HuH-7 (cell line): ENCODE data around the gene RUNDC3A.
"Not testable (repeated sequence)": the region's sequence is repeated elsewhere in the genome, so short reads cannot be mapped to it uniquely, and the experiment has no call there.

Experiments used
- DNase-seq: peaks from one replicate; pipeline ENCODE4 v3.0.0; 2011; ENCODE audit warnings: low spot score

The RUNDC3A gene

GRCh38 chr17:44318077-44318892, 9.9 kb downstream of the RUNDC3A start:
- DNase-seq: no peak

- DNase-seq: no peak
Observed at GRCh38 chr17:44320066-44320465, 11.7 kb downstream of the RUNDC3A start.

GRCh38 chr17:44321246-44322120, 13.1 kb downstream of the RUNDC3A start:
- no peak for DNase-seq

GRCh38 chr17:44322236-44322895, 14.0 kb downstream of the RUNDC3A start:
- DNase-seq: no peak

DNA sequence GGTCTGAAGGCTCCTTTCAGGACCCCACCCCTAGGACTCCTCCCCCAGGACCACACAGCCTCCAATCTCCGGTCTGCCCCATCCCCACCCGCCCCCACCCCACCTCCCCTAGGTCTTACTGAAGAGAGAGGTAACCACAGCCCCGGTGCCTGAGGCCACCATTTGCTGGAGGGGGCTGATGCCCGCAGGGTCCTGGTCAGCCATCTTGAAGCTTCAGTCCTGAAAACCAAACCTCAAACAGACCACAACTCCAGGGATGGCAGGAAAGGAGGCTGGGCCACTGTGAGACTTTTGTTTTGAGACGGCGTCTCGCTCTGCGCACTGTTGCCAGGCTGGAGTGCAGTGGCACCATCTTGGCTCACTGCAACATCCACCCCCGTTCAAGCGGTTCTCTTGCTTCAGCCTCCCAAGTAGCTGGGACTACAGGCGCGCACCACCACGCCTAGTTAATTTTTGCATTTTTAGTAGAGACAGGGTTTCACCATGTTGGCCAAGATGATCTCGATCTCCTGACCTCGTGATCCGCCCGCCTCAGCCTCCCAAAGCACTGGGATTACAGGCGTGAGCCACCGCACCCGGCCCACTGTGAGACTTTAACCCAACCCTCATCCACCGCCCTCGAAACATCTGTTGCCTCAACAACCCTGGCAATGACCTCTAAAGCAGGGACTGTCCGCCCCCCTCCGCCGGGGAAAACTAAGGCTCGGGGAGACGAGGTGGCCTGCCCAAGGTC, 15.1 kb downstream of the RUNDC3A start:
- no peak for DNase-seq

DNA sequence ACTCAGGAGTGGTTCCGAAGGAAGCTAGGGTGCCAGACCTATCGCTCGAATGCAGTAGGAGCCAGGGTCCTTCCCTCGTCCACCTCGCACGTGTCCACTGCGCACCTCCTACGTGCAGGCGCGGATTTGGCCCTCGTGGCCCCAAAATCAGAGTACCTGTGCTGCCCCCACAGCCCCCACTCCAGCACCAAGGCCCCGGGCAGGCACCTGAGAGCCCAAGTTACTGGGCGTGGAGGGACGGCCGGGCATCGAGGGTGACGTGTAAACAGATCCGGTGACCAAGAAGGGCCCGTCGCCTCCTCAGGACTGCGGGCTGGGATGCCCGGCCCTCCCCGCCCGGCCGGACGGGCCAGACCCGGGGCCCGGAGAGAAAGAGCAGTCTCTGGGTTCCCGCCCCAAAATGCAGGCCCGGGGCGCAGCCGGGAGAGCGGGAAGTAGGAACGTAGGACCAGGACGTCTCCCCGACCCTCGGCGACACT, 15.7 kb downstream of the RUNDC3A start:
- DNase-seq: no peak

DNA sequence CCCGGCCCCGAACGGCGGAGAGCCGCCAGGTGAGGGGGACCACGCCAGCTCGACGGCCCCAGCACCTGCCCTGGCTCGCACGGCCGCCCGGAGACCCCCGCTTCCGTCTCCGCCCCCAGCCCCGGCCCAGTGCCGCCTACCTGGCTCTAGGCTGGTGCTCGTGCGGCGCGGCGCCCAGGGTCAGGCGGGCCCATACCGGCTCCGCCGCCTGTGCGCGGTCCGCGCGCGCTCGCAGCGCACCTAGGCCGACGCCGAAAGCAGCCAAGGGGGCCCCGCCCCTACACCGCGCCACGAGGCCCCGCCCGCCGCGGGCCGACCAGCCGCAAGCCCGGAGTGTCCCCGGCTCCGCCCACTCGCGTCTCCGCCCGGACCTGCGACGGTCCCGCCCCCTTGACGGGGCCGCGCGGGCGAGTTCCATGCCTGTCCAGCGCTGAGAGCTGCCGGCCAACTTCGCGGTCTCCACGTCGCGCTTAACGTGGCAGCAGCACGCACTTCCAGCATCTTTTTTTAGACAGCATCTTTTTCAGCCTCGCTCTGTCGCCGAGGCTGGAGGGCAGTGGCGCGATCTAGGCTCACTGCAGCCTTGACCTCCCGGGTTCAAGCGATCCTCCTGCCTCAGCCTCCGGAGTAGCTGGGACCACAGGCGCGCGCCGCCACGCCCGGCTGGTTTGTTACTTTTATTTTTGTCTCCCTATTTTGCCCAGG, 16.3 kb downstream of the RUNDC3A start, which contains the start of gene SLC25A39:
TSS of gene SLC25A39 (minus strand) at position 253 of the 705 bp plus-strand sequence. CDS start 1,261 bp downstream, outside the sequence.
- peak; percentile 88 for DNase-seq

- peak; percentile 89 for DNase-seq
Observed at GRCh38 chr17:44326861-44327444, 18.6 kb downstream of the RUNDC3A start.

GRCh38 chr17:44327715-44328449, 19.5 kb downstream of the RUNDC3A start:
- no peak for DNase-seq

DNA sequence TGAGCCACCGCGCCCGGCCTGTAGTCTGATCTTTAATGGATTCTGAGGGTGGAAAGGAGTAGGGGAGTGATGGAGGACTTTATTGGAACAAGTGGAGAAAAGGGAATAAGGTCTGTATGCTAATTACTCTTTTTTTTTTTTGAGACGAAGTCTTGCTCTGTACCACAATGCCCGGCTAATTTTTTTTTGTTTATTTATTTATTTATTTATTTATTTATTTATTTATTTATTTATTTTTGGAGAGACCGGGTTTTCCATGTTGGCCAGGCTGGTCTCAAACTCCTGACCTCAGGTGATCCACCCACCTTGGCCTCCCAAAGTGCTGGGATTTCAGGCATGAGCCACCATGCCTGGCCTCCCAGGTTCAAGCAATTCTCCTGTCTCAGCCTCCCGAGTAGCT, 21.1 kb downstream of the RUNDC3A start:
- DNase-seq: not testable (repeated sequence)

DNA sequence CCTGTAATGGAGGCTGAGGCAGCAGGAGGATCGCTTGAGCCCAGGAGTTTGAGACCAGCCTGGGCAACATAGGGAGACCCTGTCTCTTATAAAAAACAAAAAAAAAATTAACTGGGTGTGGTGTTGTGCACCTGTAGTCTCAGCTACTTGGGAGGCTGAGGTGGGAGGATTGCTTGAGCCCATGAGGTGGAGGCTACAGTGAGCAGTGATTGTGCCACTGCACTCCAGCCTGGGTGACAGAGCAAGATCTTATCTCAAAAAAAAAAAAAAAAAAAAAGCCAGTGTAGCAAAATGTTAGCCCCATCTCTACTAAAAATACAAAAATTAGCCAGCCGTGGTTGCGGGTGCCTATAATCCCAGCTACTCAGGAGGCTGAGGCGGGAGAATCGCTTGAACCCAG, 21.9 kb downstream of the RUNDC3A start:
- not testable (repeated sequence) for DNase-seq

DNA sequence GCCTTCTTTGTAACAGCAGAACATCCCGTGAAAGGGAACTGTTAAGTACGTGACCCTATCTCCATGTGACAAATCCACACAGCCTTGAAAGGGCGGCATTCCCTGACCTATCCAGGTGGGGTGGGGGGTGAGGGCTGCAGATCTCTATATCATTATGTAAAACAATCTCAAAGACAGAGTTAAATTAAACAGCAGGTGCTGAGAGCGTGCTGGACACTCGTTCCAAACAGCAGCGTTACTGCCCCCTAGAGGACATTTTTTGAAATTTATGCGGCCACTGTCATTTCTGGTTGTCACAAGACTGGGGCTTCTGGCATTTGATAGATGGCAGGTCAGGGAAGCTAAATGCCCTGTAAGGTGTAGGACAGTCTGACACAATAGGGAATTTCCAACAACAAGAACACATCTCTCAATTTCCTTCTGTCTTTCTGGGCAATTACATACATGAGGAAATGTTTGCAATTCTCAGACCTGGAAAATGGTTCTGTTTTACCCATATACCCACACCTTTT, 22.9 kb downstream of the RUNDC3A start:
- peak; percentile 71 for DNase-seq

DNA sequence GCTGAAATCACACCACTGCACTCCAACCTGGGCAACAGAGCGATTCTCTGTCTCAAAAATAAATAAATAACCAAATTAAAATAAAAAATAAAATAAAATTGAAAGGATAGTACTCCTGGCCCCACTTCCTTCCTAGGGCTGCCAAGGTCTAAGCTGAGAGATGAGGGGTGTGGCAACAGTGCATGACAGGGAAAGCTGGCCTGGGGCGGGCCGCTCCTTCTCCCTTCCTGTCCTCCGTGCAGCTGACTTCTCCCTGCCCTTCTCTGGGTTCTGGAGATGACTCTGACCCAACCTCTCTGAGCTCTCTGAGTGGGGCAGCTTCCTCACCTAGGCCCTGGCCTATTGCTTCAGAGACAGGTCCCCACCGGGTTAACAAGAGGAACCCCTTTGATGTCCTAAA, 25.0 kb downstream of the RUNDC3A start:
- DNase-seq: no peak

DNA sequence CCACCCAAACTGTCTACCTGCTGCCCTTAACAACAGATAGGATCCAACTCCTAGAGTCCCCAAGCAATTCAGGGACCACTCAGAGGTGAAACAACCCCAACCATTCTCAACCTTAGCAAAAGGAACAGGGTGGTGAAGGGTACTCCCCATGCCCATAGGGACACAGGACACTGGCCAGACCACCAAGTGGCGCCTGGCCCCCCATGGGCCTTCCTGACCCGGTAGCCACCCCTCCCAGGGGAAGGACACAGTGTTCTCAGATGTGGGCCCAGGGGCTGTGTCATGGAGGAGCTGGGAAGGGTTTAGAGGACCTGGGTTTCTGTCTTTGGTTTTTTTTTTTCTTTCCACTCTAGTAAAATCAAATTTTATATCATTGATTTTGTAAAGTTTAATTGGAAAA, 25.9 kb downstream of the RUNDC3A start:
- no peak for DNase-seq

DNA sequence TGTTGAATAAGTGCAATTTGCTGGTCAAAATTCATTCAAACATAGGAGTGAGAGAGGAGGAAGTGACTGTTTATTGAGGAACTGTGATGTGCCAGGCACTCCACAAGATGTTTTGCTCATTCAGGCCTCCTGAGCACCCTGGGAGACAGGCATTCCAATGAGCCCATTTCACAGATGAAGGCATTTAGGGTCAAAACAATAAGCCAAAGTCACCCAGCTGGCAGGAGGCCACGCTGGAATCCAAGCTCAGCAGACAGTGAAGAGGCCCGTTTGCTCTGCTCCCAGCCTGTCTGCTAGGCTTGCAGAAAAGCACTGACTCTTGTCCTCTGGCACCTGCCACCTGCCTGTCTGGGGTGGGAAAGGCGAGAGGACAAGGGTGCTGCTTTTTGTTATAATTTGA, 26.3 kb downstream of the RUNDC3A start:
- no peak for DNase-seq

GRCh38 chr17:44335564-44335963, 27.2 kb downstream of the RUNDC3A start:
- DNase-seq: no peak

DNA sequence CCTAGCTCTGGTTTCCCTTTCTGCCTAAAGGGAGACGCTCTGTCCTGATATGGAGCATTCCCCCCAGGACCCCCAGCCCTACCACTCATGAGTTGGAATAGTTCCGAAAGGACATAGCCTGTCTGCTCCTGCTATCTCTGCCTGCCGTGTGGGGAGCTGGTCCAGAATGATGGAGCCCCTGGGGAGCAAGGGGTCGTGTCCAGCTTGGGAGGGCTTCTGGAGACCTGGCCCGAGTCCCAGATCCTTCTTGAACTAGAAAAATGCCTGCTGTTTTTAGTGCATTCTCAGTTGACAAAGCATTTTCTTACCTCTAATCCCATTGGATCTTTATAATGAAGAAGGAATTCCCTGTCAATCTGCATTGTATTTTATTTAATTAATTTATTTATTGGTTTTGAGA, 27.6 kb downstream of the RUNDC3A start:
- DNase-seq: no peak

DNA sequence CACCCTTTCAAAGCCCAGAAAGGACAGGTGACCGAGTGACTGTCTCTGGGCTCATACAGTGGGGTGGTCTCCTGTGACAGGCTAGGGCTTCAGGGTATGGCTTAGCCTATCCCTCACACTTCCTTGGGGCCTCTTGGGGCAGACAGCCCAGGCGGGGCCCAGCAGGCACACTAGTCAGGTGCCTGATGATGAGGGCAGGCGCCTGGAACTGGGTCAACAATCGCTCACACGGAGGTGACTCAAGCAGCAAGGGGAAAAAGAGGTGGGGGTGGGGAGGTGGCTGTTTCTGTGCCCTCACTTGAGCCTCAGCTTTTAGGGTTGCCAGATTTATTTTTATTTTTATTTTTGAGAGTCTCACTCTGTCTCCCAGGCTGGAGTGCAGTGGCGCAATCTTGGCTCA, 30.3 kb downstream of the RUNDC3A start:
- DNase-seq: no peak

GRCh38 chr17:44340553-44340952, 32.2 kb downstream of the RUNDC3A start:
- not testable (repeated sequence) for DNase-seq
